Nephron progenitor cell (in vitro differentiated cells): ENCODE results near the gene CMPK1.

Experiments
- DNase-seq: peaks from one replicate; pipeline ENCODE4 v3.0.0; 2021
- H3K27ac Mint-ChIP-seq: 2 replicates; pipeline ENCODE4 v1.8.0; 2021; ENCODE audit warnings: mild to moderate bottlenecking, moderate library complexity, mixed read lengths
- H3K27me3 Mint-ChIP-seq: 2 replicates; pipeline ENCODE4 v1.8.0; 2021; ENCODE audit warnings: mild to moderate bottlenecking, low read depth, mixed read lengths; ENCODE audit not compliant: poor library complexity
- H3K36me3 Mint-ChIP-seq: 2 replicates; pipeline ENCODE4 v1.8.0; 2021; ENCODE audit warnings: low read depth, mixed read lengths
- H3K4me1 Mint-ChIP-seq: 2 replicates; pipeline ENCODE4 v1.8.0; 2021; ENCODE audit warnings: mixed read lengths
- H3K4me3 Mint-ChIP-seq: 2 replicates; pipeline ENCODE4 v1.8.0; 2021; ENCODE audit warnings: mild to moderate bottlenecking, moderate library complexity, mixed read lengths
- H3K9me3 Mint-ChIP-seq: 2 replicates; pipeline ENCODE4 v1.8.0; 2021; ENCODE audit warnings: mild to moderate bottlenecking, moderate library complexity, mixed read lengths
- CTCF ChIP-seq: fragments of 200-600 bp; sonication (generic); IDR thresholded peaks from 2 replicates; pipeline ENCODE4 v1.5.0; 2021; ENCODE audit warnings: antibody characterized with exemption

The CMPK1 gene

GRCh38 chr1:47385020-47385419, 51.4 kb downstream of the CMPK1 start:
- Mint-ChIP-seq H3K9me3 (no peaks in the 10 kb centered on the region), H3K4me3 (no peak overlapping the region), H3K36me3 (peaks cover 29% of the 10 kb centered on the region), H3K27ac (no peak overlapping the region), H3K27me3 (peaks cover 37% of the 10 kb centered on the region), H3K4me1 (peaks cover 11% of the 10 kb centered on the region)
- TF ChIP-seq CTCF = no peak
- no peak for DNase-seq

GRCh38 chr1:47386268-47386667, 52.7 kb downstream of the CMPK1 start:
- DNase-seq = no peak
- no peak overlapping the region for H3K4me3 Mint-ChIP-seq
- no peak overlapping the region for H3K27ac Mint-ChIP-seq
- H3K27me3 Mint-ChIP-seq = peaks cover 48% of the 10 kb centered on the region
- no peak for TF ChIP-seq CTCF
- no peaks in the 10 kb centered on the region for H3K9me3 Mint-ChIP-seq
- H3K36me3 Mint-ChIP-seq = peaks cover 21% of the 10 kb centered on the region
- peaks cover 21% of the 10 kb centered on the region for H3K4me1 Mint-ChIP-seq

GRCh38 chr1:47388030-47388890, 54.7 kb downstream of the CMPK1 start:
- no peak for TF ChIP-seq CTCF
- Mint-ChIP-seq H3K27me3 (peaks cover 68% of the 10 kb centered on the region), H3K27ac (no peak overlapping the region), H3K4me1 (peaks cover 21% of the 10 kb centered on the region), H3K4me3 (no peak overlapping the region), H3K9me3 (no peaks in the 10 kb centered on the region), H3K36me3 (peaks cover 6% of the 10 kb centered on the region)
- DNase-seq = no peak

- Mint-ChIP-seq H3K27ac (no peak overlapping the region), H3K9me3 (no peaks in the 10 kb centered on the region), H3K27me3 (peaks cover 74% of the 10 kb centered on the region), H3K4me1 (peaks cover 21% of the 10 kb centered on the region), H3K36me3 (peaks cover 4% of the 10 kb centered on the region), H3K4me3 (no peak overlapping the region)
- peak; percentile 77 for DNase-seq
- TF ChIP-seq CTCF = peak; percentile 85
Measured at GRCh38 chr1:47388891-47389238, 55.3 kb downstream of the CMPK1 start.

GRCh38 chr1:47389731-47390130, 56.1 kb downstream of the CMPK1 start:
- peaks cover 83% of the 10 kb centered on the region for H3K27me3 Mint-ChIP-seq
- peaks cover 21% of the 10 kb centered on the region for H3K4me1 Mint-ChIP-seq
- no peak overlapping the region for H3K4me3 Mint-ChIP-seq
- H3K9me3 Mint-ChIP-seq = no peaks in the 10 kb centered on the region
- no peak overlapping the region for H3K27ac Mint-ChIP-seq
- no peaks in the 10 kb centered on the region for H3K36me3 Mint-ChIP-seq
- TF ChIP-seq CTCF = no peak
- no peak for DNase-seq

- DNase-seq = no peak
- Mint-ChIP-seq H3K27ac (no peak overlapping the region), H3K36me3 (no peaks in the 10 kb centered on the region), H3K9me3 (no peaks in the 10 kb centered on the region), H3K27me3 (peaks cover 94% of the 10 kb centered on the region), H3K4me1 (peaks cover 21% of the 10 kb centered on the region), H3K4me3 (no peak overlapping the region)
- TF ChIP-seq CTCF = no peak
Measured at GRCh38 chr1:47390843-47391242, 57.3 kb downstream of the CMPK1 start.
